IPS-20b (cell line): ENCODE data around the gene NT5M.
A peak's percentile ranks its signal among the peaks of the same experiment; 100 is the strongest.
"Not testable (repeated sequence)": the region's sequence is repeated elsewhere in the genome, so short reads cannot be mapped to it uniquely, and the experiment has no call there.

Experiments used
- H3K27ac ChIP-seq: one replicate; pipeline ENCODE4 v1.5.1; 2013; ENCODE audit warnings: low read length
- H3K27me3 ChIP-seq: 2 replicates; pipeline ENCODE4 v1.6.1; 2013; ENCODE audit warnings: mild to moderate bottlenecking, low read length, inconsistent platforms; ENCODE audit not compliant: insufficient read depth
- H3K36me3 ChIP-seq: 2 replicates; pipeline ENCODE4 v1.6.1; 2013; ENCODE audit warnings: low read depth, mild to moderate bottlenecking, inconsistent platforms, low read length, moderate library complexity; ENCODE audit not compliant: insufficient read depth
- H3K4me1 ChIP-seq: 2 replicates; pipeline ENCODE4 v1.6.1; 2013; ENCODE audit warnings: mild to moderate bottlenecking, control low read depth, inconsistent platforms, low read length, moderate library complexity; ENCODE audit not compliant: insufficient read depth
- H3K4me3 ChIP-seq: 2 replicates; pipeline ENCODE4 v1.5.1; 2013; ENCODE audit warnings: mild to moderate bottlenecking, low read length, inconsistent platforms
- H3K9ac ChIP-seq: 2 replicates; pipeline ENCODE4 v1.6.1; 2013; ENCODE audit warnings: low read depth, mild to moderate bottlenecking, inconsistent platforms, low read length, moderate library complexity
- H3K9me3 ChIP-seq: 2 replicates; pipeline ENCODE4 v1.6.1; 2013; ENCODE audit warnings: mild to moderate bottlenecking, low read depth, low read length, inconsistent platforms; ENCODE audit not compliant: insufficient read depth

NT5M gene

GRCh38 chr17:17279316-17279715 is 23.9 kb upstream of the NT5M start:
- peaks cover 6% of the 10 kb centered on the region; the same call in 1 of the 2 replicates for H3K4me1 ChIP-seq
- no peak overlapping the region for H3K27ac ChIP-seq
- H3K9ac ChIP-seq: peak overlapping the region; percentile 94; the same call in 1 of the 2 replicates
- peak overlapping the region; percentile 86 for H3K4me3 ChIP-seq
- no peaks in the 10 kb centered on the region for H3K27me3 ChIP-seq
- H3K9me3 ChIP-seq: no peaks in the 10 kb centered on the region
- H3K36me3 ChIP-seq: peaks cover 14% of the 10 kb centered on the region

GRCh38 chr17:17280613-17281549 is 22.3 kb upstream of the NT5M start, which contains the start of gene COPS3:
Gene COPS3 (minus strand): TSS chr17:17281246. CDS start chr17:17281186, 60 bp downstream.
- H3K27me3 ChIP-seq: no peaks in the 10 kb centered on the region
- peak within 1 kb of the TSS; percentile 94 for H3K9ac ChIP-seq
- H3K4me3 ChIP-seq: peak within 1 kb of the TSS; percentile 86
- H3K4me1 ChIP-seq: peaks cover 6% of the 10 kb centered on the region; the same call in 1 of the 2 replicates
- H3K36me3 ChIP-seq: peaks cover 3% of the 10 kb centered on the region; the same call in 1 of the 2 replicates
- no peaks in the 10 kb centered on the region for H3K9me3 ChIP-seq
- H3K27ac ChIP-seq: peak within 1 kb of the TSS; percentile 9

DNA sequence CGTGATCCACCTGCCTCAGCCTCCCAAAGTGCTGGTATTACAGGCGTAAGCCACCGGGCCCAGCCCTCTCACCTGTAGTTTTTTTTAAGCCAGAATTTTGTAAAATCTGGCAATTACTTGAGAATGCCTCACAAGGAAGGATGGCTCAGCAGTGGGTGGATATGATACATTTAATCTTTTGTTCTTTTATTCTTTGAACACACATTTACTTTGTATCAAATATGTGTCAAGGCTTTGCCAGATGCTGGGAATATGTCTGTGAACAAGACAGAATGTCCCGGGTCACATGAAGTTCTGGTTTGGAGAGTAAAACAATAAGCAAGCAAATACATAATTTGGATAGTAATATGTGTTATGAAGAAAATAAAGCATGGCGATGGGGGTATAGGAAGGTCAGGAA is 17.2 kb upstream of the NT5M start:
- Histone ChIP-seq H3K9me3 (no peaks in the 10 kb centered on the region), H3K4me3 (no peak overlapping the region), H3K27ac (no peak overlapping the region), H3K36me3 (no peaks in the 10 kb centered on the region), H3K27me3 (no peaks in the 10 kb centered on the region; the same call in 1 of the 2 replicates), H3K4me1 (peaks cover 3% of the 10 kb centered on the region; the same call in 1 of the 2 replicates), H3K9ac (no peak overlapping the region)

- Histone ChIP-seq H3K4me3 (no peak overlapping the region), H3K36me3 (no peaks in the 10 kb centered on the region), H3K9ac (no peak overlapping the region), H3K9me3 (no peaks in the 10 kb centered on the region), H3K27ac (no peak overlapping the region), H3K27me3 (no peaks in the 10 kb centered on the region; the same call in 1 of the 2 replicates), H3K4me1 (no peaks in the 10 kb centered on the region)
Observed at GRCh38 chr17:17289086-17289485, 14.1 kb upstream of the NT5M start.

- Histone ChIP-seq H3K36me3 (no peaks in the 10 kb centered on the region), H3K9me3 (no peaks in the 10 kb centered on the region), H3K27me3 (no peaks in the 10 kb centered on the region; the same call in 1 of the 2 replicates), H3K4me3 (no peak overlapping the region), H3K4me1 (no peaks in the 10 kb centered on the region), H3K27ac (no peak overlapping the region), H3K9ac (no peak overlapping the region)
Observed at GRCh38 chr17:17289701-17290100, 13.5 kb upstream of the NT5M start.

DNA sequence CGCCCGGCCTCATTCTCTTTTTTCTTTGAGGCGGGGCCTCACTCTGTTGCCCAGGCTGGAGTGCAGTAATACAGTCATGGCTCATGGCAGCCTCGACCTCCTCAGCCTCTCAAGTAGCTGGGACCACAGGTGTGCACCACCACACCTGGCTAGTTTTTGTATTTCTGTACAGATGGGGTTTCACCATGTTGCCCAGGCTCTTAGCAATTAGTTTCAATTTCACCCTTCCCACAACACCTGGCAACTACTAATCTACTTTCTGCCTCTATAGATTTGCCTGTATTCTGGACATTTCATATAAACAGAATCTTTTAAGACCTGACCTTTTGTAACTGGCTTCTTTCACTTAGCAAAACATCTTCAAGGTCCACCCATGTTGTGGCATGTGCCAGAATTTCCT is 8.0 kb upstream of the NT5M start:
- H3K4me3 ChIP-seq: no peak overlapping the region
- no peaks in the 10 kb centered on the region; the same call in 1 of the 2 replicates for H3K27me3 ChIP-seq
- no peak overlapping the region for H3K27ac ChIP-seq
- H3K9me3 ChIP-seq: no peaks in the 10 kb centered on the region
- no peak overlapping the region for H3K9ac ChIP-seq
- no peaks in the 10 kb centered on the region for H3K36me3 ChIP-seq
- H3K4me1 ChIP-seq: no peaks in the 10 kb centered on the region

DNA sequence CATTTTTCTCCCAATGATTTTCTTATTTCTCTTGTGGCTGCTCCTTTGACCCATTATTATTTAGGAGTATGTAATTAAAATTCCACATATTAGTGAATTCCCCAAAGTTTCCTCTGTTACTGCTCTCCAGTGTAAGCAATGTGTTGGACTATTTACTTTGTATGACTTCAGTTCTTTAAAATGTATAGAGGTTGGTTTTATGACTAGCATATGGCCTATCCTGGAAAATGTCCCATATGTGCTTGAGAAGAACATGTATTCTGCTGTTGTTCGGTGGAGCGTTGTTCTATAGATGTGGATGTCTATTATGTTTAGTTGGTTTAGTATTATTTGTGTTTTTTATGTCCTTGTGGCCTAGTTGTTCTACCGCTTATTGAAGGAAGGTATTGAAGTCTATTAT is 6.0 kb upstream of the NT5M start:
- Histone ChIP-seq H3K9me3 (no peaks in the 10 kb centered on the region), H3K27me3 (no peaks in the 10 kb centered on the region), H3K36me3 (no peaks in the 10 kb centered on the region), H3K27ac (no peak overlapping the region), H3K4me3 (no peak overlapping the region), H3K9ac (no peak overlapping the region), H3K4me1 (peaks cover 3% of the 10 kb centered on the region; the same call in 1 of the 2 replicates)

DNA sequence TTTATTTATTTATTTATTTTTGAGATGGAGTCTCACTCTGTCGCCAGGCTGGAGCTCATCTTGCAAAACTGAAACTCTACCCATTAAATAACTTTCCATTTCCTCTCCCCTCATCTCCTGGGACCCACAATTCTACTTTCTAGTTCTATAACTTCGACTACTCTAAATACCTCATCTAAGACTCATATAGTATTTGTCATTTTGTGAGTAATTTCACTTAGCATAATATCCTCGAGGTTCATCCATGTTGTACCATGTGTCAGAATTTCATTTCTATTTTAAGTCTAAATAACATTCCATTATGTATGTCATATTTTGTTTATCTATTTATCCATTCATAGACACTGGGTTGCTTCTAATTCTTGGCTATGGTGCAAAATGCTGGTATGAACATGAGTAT is 5.1 kb upstream of the NT5M start:
- Histone ChIP-seq H3K9ac (no peak overlapping the region), H3K4me3 (no peak overlapping the region), H3K27ac (no peak overlapping the region), H3K4me1 (peaks cover 3% of the 10 kb centered on the region; the same call in 1 of the 2 replicates), H3K36me3 (no peaks in the 10 kb centered on the region), H3K9me3 (no peaks in the 10 kb centered on the region), H3K27me3 (no peaks in the 10 kb centered on the region)

GRCh38 chr17:17300624-17301568 is 2.3 kb upstream of the NT5M start:
- H3K4me3 ChIP-seq: peak overlapping the region; percentile 81
- H3K27ac ChIP-seq: peak overlapping the region; percentile 13
- peaks cover 6% of the 10 kb centered on the region; the same call in 1 of the 2 replicates for H3K4me1 ChIP-seq
- peaks cover 15% of the 10 kb centered on the region for H3K27me3 ChIP-seq
- H3K9me3 ChIP-seq: no peaks in the 10 kb centered on the region
- peak overlapping the region; percentile 56; the same call in 1 of the 2 replicates for H3K9ac ChIP-seq
- no peaks in the 10 kb centered on the region for H3K36me3 ChIP-seq

DNA sequence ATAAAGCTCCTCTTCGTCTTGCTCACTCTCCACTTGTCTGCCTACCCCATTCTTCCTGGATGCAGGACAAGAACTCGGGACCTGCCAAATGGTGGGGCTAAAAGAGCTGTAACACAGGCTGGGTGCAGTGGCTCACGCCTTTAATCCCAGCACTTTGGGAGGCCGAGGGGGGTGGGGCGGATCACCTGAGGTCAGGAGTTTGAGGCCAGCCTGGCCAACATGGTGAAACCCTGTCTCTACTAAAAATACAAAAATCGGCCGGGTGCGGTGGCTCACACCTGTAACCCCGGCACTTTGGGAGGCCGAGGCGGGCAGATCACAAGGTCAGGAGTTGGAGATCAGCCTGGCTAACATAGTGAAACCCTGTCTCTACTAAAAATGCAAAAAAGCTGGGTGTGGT is 1.5 kb upstream of the NT5M start:
- H3K4me1 ChIP-seq, H3K9me3 ChIP-seq, H3K27ac ChIP-seq, H3K36me3 ChIP-seq: not testable (repeated sequence)
- Histone ChIP-seq H3K9ac (peak overlapping the region; percentile 56; the same call in 1 of the 2 replicates), H3K27me3 (peaks cover 15% of the 10 kb centered on the region), H3K4me3 (peak overlapping the region; percentile 81)

- H3K27me3 ChIP-seq: peaks cover 15% of the 10 kb centered on the region
- no peaks in the 10 kb centered on the region for H3K9me3 ChIP-seq
- H3K4me3 ChIP-seq: peak overlapping the region; percentile 73
- H3K4me1 ChIP-seq: peaks cover 6% of the 10 kb centered on the region; the same call in 1 of the 2 replicates
- no peaks in the 10 kb centered on the region for H3K36me3 ChIP-seq
- no peak overlapping the region for H3K27ac ChIP-seq
- H3K9ac ChIP-seq: peak overlapping the region; percentile 19; the same call in 1 of the 2 replicates
Observed at GRCh38 chr17:17303847-17304490, 796 bp downstream of the NT5M start.
